Cardiac muscle cell (in vitro differentiated cells and primary cell): ENCODE data around the gene SLC7A9. TPM values are rescaled to one million over a fixed set of nuclear protein-coding genes. Genes with fewer than 3 reads are reported as not detected.

Experiments used
- DNase-seq, 2 donors: peaks; one replicate each; pipeline versions ENCODE4 v3.0.0 to v3.0.0-alpha.2; 2010 to 2017; ENCODE audit warnings: low read depth in 1 of 2, low spot score in 1 of 2
- H3K27ac ChIP-seq: fragments of 200-600 bp; sonication (generic); 2 replicates; pipeline ENCODE4 v1.5.1; 2016
- H3K27me3 ChIP-seq: fragments of 200-600 bp; sonication (generic); 2 replicates; pipeline ENCODE4 v1.6.0; 2016; ENCODE audit warnings: control low read depth
- H3K36me3 ChIP-seq: fragments of 200-600 bp; sonication (generic); 2 replicates; pipeline ENCODE4 v1.5.1; 2016; ENCODE audit warnings: control low read depth
- H3K4me1 ChIP-seq: fragments of 200-600 bp; sonication (generic); 2 replicates; pipeline ENCODE4 v1.8.1; 2017; ENCODE audit warnings: low read depth, mild to moderate bottlenecking, mixed run types
- H3K4me3 ChIP-seq: fragments of 200-600 bp; sonication (generic); 2 replicates; pipeline ENCODE4 v1.5.1; 2016; ENCODE audit warnings: mild to moderate bottlenecking
- H3K9me3 ChIP-seq: fragments of 200-600 bp; sonication (generic); 2 replicates; pipeline ENCODE4 v1.5.1; 2017; ENCODE audit warnings: low read depth, mild to moderate bottlenecking, control low read depth
- polyA plus RNA-seq: library from polyadenylated mRNA; unstranded; fragments of >200 nt; fragmentation: Nextera tagmentation; extraction: Ambion mirVana; gene quantifications from 2 replicates; pipeline ENCODE4 v1.2.1, GENCODE V29; 2016
- total RNA-seq: library from RNA; depleted of rRNA; stranded (reverse); fragments of >200 nt; gene quantifications from 2 replicates; pipeline ENCODE4 v1.2.3, GENCODE V29; 2016
- TF ChIP-seq, protein P1 (sequence below): IDR thresholded peaks from 2 replicates; pipeline ENCODE4 v1.5.1; 2012; ENCODE audit warnings: low read depth, mild to moderate bottlenecking, low read length

SLC7A9 gene
- total and polyA plus RNA-seq, 2 experiments from 2014 or later, result 0.67 to 0.71 TPM

DNA sequence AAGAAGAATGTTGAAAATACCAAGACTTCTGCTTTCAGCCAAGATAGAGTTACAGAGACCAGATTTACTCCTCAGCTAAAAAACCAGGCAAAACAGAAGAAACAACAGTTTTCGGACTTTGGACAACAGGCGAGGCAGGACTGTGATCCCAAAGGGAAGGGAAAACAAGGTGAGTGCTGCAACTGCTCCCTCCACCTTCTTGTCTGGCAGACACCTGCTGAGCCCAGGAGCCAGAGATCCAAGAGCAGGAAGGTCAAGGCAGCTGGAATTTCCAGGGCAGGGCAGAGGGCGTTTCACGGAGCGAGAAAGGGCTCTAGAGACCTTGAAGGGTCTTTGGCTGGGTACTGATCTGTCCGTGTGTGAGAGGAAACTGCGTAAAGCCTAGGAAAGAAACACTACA is 32.9 kb upstream of the SLC7A9 start:
- no peaks in the 10 kb centered on the region for H3K4me1 ChIP-seq
- H3K36me3 ChIP-seq, result peaks cover 7% of the 10 kb centered on the region
- no peak overlapping the region for H3K4me3 ChIP-seq
- TF ChIP-seq, protein P1, sequence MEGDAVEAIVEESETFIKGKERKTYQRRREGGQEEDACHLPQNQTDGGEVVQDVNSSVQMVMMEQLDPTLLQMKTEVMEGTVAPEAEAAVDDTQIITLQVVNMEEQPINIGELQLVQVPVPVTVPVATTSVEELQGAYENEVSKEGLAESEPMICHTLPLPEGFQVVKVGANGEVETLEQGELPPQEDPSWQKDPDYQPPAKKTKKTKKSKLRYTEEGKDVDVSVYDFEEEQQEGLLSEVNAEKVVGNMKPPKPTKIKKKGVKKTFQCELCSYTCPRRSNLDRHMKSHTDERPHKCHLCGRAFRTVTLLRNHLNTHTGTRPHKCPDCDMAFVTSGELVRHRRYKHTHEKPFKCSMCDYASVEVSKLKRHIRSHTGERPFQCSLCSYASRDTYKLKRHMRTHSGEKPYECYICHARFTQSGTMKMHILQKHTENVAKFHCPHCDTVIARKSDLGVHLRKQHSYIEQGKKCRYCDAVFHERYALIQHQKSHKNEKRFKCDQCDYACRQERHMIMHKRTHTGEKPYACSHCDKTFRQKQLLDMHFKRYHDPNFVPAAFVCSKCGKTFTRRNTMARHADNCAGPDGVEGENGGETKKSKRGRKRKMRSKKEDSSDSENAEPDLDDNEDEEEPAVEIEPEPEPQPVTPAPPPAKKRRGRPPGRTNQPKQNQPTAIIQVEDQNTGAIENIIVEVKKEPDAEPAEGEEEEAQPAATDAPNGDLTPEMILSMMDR, result no peak
- no peak overlapping the region for H3K27ac ChIP-seq
- H3K9me3 ChIP-seq, result no peaks in the 10 kb centered on the region
- H3K27me3 ChIP-seq, result no peaks in the 10 kb centered on the region
- no peak for DNase-seq

DNA sequence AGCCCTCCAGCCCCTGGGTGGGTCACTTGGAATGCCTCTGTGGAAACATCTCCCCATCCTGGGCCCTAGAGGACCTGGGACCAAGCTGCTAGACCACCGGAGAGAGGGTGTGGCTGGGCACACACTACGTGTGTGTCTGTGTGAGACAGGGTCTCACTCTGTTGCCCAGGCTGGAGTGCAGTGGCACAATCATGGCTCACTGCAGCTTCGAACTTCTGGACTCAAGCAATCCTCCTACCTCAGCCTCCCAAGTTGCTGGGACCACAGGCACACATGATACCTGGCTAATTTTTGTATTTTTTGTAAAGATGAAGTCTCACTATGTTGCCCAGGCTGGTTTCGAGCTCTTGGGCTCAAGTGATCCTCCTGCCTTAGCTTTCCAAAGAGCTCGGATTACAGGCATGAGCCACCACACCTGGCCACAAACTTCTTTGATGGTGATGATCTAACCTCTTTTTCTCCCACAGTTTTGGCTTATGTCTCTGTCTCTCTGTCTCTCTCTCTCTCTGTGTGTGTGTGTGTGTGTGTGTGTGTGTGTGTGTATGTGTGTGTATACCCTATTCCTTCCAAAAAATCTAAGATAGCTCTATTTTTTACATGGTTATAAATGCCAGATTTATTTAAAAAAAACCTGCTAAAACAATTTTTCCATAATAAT is 32.1 kb upstream of the SLC7A9 start:
- DNase-seq, result no peak
- Histone ChIP-seq H3K9me3 (no peaks in the 10 kb centered on the region), H3K36me3 (peaks cover 7% of the 10 kb centered on the region), H3K4me1 (no peaks in the 10 kb centered on the region), H3K27ac (no peak overlapping the region), H3K4me3 (no peak overlapping the region), H3K27me3 (no peaks in the 10 kb centered on the region)
- TF ChIP-seq, protein P1, result no peak

DNA sequence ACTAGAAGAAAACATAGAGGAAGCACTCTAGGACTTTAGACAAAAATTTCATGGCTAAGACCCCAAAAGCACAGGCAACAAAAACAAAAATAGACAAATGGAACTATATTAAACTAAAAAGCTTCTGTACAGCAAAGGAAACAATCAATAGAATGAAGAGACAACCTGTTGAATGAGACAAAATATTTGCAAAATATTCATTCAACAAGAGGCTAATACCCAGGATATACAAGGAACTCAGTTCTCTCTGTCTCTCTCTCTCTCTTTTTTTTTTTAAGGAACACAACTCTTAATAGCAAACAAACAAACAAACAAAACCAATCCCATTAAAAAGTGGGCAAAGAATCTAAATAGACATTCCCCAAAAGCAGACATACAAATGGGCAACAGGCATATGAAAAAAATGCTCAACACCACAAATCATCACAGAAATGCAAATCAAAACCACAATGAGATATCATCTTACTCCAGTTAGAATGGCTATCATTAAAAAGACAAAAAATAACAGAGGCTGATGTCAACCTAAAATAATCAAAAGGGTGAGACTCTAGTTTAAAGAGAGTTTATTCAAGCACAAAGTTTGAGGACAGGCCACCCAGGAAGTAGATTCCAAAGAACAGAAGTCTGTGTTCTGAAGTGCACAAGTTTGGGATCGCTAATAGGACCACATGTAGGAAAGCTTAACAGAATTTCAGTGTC is 27.1 kb upstream of the SLC7A9 start:
- DNase-seq, result peak in 1 of 2 donors; percentile 8
- Histone ChIP-seq H3K4me1 (no peaks in the 10 kb centered on the region), H3K36me3 (peaks cover 2% of the 10 kb centered on the region), H3K4me3 (no peak overlapping the region), H3K27me3 (no peaks in the 10 kb centered on the region), H3K9me3 (no peaks in the 10 kb centered on the region), H3K27ac (no peak overlapping the region)
- TF ChIP-seq, protein P1, result no peak

DNA sequence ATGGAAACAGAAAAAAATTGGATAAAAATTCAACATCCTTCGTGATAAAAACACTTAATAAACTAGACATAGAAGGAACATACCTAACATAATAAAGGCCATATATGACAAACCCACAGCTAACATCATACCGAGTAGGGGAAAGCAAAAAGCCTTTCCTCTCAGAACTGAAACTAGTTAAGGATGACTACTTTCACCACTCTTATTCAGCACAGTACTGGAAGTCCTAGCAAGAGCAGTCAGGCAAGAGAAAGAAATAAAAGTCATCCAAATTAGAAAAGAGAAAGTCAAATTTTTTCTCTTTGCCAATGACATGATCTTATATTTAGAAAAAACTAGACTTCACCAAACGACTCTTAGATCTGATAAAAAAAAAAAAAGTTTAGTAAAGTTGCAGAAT is 25.8 kb upstream of the SLC7A9 start:
- Histone ChIP-seq H3K4me1 (no peaks in the 10 kb centered on the region), H3K36me3 (peaks cover 2% of the 10 kb centered on the region), H3K27me3 (no peaks in the 10 kb centered on the region), H3K4me3 (no peak overlapping the region), H3K9me3 (no peaks in the 10 kb centered on the region), H3K27ac (no peak overlapping the region)
- TF ChIP-seq, protein P1, result no peak
- DNase-seq, result no peak

DNA sequence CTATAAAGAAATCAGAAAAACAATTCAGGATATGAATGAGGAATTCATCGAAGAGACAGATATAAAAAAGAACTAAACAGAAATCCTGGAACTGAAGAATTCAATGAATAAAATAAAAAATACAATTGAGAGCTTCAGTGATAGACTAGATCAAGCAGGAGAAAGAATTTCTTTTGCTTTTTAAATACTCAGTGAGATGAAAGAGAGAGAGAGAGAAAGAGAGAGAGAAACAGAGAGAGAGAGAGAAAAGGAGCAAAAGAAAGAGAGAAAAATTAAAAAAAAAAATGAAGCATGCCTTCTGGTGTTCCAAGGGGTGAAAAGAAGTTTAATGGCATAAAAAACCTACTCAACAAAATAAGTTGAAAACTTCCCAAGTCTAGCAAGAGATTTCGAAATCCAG is 22.0 kb upstream of the SLC7A9 start:
- Histone ChIP-seq H3K9me3 (no peaks in the 10 kb centered on the region), H3K36me3 (no peaks in the 10 kb centered on the region), H3K27me3 (no peaks in the 10 kb centered on the region), H3K4me3 (no peak overlapping the region), H3K27ac (no peak overlapping the region), H3K4me1 (no peaks in the 10 kb centered on the region)
- TF ChIP-seq, protein P1, result no peak
- DNase-seq, result no peak
